Measurements from ENCODE around the gene ECEL1.
A peak's percentile ranks its signal among the peaks of the same experiment; 100 is the strongest.
"Not testable (repeated sequence)": the region's sequence is repeated elsewhere in the genome, so short reads cannot be mapped to it uniquely, and the experiment has no call there.

The ECEL1 gene

DNA sequence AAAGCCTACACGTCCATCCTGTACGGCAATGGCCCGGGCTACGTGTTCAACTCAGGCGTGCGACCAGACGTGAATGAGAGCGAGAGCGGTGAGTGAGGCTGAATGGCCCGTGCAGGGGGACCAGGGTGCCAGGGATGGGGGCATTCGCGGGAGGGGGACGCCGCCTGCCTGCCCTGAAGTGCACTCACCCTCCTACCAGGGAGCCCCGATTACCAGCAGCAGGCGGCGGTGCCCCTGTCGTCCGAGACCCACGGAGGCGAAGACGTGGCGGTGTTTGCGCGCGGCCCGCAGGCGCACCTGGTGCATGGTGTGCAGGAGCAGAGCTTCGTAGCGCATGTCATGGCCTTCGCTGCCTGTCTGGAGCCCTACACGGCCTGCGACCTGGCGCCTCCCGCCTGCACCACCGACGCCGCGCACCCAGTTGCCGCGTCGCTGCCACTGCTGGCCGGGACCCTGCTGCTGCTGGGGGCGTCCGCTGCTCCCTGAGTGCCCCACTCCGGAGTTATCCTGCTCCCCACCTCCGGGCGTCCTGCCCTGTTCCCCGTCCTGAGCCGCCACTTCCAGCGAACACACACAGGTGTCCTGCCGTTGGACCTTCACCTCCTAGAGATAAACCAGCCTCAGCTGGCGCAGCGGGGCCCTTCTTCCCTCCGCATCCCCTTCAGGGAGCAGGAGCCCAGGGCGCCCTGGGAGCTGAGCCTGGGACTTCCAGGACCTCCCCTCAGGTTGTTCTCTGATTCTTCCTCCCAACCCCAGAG, 28.8 kb downstream of the ECEL1 start:
- DNase-seq (ENCODE audit: low read depth in 2 of 2), result no peak

- no peak for DNase-seq (ENCODE audit: low read depth in 2 of 2)
Measured at GRCh38 chr2:232458051-232458660, 29.5 kb downstream of the ECEL1 start.

GRCh38 chr2:232457121-232458011, 30.3 kb downstream of the ECEL1 start:
- DNase-seq (ENCODE audit: low read depth in 2 of 2), result no peak

- DNase-seq (ENCODE audit: low read depth in 2 of 2), result no peak
Measured at GRCh38 chr2:232456296-232457120, 31.1 kb downstream of the ECEL1 start.

- DNase-seq (ENCODE audit: low read depth in 2 of 2), result no peak
Measured at GRCh38 chr2:232455426-232456255, 32.0 kb downstream of the ECEL1 start, which contains the start of gene ALPI. TSS of gene ALPI (plus strand) at chr2:232456153. CDS start at chr2:232456200, 47 bp downstream.

DNA sequence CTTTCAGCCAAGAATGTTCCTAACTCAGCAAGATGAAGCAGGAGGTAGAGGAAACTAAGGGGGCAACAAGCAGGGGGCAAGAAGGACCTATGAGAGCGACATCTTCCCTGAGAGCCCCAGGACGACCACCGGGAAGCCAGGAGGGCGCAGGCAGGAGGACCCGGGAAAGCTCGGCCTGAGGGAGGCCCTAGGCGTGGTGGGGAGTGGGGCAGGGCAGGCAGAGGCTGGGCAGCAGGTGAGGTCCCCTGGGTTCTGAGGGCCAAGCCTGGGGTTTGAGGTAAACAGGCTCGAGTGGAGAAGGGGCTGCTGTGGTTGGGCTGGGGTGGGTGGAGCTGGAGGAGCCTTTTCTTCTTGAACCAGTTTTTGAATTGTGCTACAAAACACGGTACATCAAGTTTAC, 33.0 kb downstream of the ECEL1 start:
- no peak for DNase-seq (ENCODE audit: low read depth in 2 of 2)

GRCh38 chr2:232451645-232452044, 36.0 kb downstream of the ECEL1 start:
- DNase-seq (ENCODE audit: low read depth in 2 of 2), result not testable (repeated sequence)

DNA sequence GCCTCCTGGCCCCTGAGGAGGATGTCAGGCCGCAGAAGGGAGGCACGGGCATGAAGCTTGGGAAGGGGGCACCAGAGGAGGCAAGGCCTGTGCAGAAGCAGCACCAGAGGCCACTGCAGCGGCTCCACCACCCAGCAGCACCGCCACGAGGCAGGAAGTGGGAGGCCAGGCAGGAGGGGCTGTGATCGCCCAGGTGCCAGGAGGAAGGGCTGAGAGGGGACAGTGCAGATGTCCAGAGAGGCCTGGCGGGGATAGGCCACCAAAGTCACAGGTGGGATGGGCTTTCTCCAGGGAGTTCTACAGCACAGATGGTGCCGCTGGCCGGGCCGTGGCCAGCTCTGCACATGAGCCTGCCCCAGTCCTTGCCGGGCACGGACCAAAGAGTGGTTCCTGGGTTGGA, 37.7 kb downstream of the ECEL1 start:
- no peak for DNase-seq (ENCODE audit: low read depth in 2 of 2)

- DNase-seq (ENCODE audit: low read depth in 2 of 2), result no peak
Measured at GRCh38 chr2:232448304-232448690, 39.3 kb downstream of the ECEL1 start.

GRCh38 chr2:232447638-232448303, 39.9 kb downstream of the ECEL1 start:
- no peak for DNase-seq (ENCODE audit: low read depth in 2 of 2)

- DNase-seq (ENCODE audit: low read depth in 2 of 2), result no peak
Measured at GRCh38 chr2:232447091-232447620, 40.5 kb downstream of the ECEL1 start.

GRCh38 chr2:232446266-232446777, 41.3 kb downstream of the ECEL1 start:
- DNase-seq (ENCODE audit: low read depth in 2 of 2), result not testable (repeated sequence)

- not testable (repeated sequence) for DNase-seq (ENCODE audit: low read depth in 2 of 2)
Measured at GRCh38 chr2:232445149-232445885, 42.3 kb downstream of the ECEL1 start.

DNA sequence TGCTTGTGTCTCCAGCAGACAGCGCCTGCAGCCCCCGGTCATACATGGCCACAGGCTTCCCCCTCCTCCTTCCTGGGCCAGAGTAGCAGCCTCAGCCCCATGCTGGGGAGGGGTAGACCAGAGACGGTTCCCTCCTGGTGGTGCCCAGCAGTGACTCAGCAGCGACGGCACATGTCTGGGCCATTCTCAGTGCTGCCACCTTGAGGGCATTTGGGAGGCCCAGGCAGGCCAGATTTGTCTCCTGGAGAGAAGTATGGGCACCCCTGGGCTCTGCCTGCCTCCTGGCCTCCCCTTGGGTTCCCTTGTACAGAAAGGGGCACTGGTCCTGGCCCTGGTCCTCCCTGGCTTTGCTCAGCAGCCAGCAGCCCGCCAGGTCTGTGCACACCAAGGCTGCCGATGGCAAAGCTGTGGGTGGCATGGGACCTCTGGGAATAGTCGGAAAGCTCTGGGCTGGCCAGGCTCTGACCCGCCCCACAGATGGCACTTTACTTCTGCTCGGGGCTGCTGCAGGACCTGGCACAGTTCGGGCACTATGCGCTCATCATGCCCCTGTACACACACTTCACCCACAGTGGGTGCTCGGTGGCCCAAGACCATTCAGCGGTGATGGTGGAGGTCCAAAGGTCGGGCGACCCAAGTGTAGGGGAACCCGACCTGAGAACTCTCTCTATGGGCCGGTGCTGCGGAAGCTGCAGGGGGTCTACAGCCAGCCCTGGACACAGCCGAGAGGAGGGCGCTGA, 43.1 kb downstream of the ECEL1 start:
- DNase-seq (ENCODE audit: low read depth in 2 of 2), result peak; percentile 17 to 53

- DNase-seq (ENCODE audit: low read depth in 2 of 2), result not testable (repeated sequence)
Measured at GRCh38 chr2:232443669-232444408, 43.8 kb downstream of the ECEL1 start.

DNA sequence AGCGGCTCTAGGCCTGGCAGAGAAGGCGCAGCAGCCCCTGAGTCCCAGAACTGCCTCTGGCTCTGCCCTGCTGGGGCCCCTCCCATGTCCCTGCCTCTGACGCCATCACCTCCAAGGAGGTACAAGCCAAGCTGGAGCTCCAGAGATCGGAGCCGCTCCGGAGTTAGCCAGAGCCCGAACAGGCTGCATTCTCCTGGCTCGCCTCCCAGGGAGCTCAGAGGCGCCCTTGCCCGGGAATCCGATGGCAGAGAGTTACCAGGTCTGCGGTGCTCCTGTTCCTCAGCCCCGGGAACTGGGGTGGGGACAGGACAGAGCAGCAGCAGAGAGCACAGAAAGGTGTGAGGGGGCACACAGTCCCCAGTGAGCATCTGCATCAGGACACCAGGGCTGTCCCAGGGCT, 44.6 kb downstream of the ECEL1 start:
- not testable (repeated sequence) for DNase-seq (ENCODE audit: low read depth in 2 of 2)

DNA sequence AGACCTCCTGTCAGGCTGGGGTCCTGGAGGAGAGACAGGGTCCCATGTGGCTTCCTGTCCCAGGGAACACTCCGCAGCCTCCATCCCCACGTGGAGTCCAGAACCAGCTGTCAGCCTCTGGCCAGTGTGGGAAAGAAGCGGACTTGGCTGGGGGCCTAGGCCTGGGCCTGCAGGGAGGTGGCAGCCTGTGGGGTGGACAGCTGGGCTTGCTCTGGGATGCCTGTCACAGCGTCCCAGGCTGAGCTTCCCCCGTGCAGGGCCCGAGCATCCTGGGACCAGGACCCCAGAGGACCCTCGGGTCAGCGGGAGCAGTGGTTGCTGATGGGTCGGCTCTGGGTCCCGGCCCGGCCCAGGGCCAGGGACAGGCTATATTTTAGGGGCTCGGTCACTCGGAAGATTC, 45.2 kb downstream of the ECEL1 start:
- DNase-seq (ENCODE audit: low read depth in 2 of 2), result not testable (repeated sequence)
